IPS DF 4.7 (cell line): ENCODE measurements around the gene PACRG.
"Not testable (repeated sequence)": the region's sequence is repeated elsewhere in the genome, so short reads cannot be mapped to it uniquely, and the experiment has no call there.

ENCODE experiments used
- DNase-seq: peaks from one replicate; pipeline ENCODE4 v3.0.0-alpha.2; 2013; ENCODE audit warnings: low spot score; ENCODE audit errors: extremely low read depth

PACRG gene

DNA sequence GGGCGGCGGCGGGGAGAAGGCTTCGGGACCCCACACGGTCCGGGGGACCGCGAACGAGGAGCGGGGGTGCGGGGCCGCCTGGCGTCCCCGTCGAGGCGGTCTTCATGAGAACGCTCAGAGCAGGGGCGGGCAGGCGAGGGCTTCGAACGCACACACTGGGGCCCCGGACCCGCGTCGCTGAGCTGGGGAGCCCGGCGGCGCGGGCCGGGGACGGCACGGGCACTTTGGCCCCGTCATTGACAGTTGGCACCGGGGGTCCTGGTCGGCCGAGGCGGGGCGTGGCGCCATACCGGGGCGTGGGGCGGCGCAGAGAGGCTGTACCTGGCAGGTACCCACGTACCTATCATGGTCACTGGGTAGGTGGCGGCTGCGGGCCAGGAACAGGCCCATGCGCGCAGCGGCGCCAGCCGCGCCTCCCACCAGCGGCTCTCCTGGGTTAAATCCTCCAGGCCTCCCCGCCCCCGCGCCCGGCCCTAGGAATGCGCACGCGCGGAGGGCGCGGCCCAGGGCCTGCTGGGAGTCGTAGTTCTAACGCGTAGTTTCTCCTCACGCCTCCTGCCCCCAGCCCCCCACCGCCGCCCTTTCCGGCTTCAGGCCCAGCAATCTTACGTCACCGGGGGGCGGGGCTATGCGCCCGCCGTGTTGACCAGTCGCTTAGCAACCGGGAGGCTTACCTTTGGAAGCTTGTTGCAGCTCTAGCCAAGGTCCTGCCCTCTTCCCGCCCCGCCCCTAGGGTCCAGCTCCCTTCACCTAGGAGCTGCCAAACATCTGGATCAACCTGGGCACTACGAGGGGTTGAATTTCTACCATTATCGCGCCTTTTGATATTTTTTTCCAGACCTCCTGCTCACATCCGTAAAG, at the start of gene PACRG, which contains the start of gene PRKN:
TSS of gene PACRG (plus strand) at position 653 of the 861 bp plus-strand sequence.
TSS of gene PRKN (minus strand) at position 445 of the 861 bp plus-strand sequence.
- peak; percentile 96 for DNase-seq

DNA sequence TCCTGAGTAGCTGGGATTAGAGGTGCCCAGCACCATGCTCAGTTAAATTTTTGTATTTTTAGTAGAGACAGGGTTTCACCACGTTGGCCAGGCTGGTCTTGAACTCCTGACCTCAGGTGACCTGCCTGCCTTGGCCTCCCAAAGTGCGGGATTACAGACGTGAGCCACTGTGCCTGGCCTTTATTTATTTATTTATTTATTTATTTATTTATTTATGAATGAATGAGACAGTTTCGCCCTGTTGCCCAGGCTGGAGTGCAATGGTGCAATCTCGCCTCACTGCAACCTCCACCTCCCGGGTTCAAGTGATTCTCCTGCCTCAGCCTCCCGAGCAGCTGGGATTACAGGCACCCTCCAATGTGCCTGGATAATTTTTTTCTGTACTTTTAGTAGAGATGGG, 48.9 kb upstream of the PACRG start:
- DNase-seq = not testable (repeated sequence)

DNA sequence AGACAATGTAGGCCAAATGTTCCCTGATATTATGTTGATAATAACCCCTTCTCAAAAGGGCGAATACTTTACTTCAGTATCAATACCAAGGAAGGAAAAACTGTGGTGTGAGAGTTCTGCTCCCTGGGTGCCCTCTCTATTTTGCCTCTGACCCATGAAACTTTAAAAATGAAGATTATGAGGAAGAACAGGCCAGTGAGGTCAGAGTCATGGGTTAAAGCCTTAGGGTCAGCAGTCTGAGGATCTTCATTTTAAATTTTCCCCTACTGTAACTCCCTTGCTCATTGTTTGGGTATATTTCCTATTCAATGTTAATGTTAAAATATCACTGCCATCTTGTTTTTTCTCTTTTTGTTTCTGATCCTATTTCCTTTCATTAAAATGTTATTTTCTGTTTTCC, 48.1 kb upstream of the PACRG start:
- DNase-seq = no peak

DNA sequence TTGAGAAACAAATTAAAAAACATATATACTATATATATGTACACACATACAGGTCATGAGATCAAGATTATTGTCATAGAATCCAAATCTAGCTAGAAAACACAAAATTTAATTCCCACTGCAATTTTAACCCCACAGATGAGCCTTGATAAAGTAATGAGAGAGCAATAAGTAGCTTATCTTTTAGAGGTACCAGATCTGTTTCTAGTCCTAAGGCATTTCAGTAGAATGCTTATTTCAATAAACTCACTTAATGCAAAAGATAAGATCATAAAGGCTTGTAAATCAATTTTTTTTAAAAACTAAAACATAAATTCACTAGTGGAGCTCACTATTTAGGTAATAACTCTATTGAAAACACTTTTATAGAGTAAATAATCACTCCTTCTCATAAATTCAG, 47.4 kb upstream of the PACRG start:
- DNase-seq = no peak

DNA sequence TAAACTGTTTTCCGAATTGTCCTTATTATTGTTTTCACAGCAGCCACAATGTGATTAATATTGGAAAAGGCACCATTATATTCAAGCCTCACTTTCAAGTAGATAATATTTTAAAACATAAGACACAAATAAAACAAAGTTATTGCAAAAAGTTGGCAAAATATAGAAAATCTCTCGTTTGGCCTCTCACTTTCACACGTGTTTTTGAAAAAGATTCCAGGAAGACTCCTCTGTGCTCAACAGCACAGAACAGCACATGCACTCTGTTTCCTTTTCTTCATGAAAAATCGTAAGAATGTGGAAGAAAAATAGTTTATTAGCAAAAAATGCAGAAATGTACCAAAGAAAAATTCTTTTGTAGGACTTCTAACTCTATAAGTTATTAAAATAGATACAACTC, 46.9 kb upstream of the PACRG start:
- no peak for DNase-seq

DNA sequence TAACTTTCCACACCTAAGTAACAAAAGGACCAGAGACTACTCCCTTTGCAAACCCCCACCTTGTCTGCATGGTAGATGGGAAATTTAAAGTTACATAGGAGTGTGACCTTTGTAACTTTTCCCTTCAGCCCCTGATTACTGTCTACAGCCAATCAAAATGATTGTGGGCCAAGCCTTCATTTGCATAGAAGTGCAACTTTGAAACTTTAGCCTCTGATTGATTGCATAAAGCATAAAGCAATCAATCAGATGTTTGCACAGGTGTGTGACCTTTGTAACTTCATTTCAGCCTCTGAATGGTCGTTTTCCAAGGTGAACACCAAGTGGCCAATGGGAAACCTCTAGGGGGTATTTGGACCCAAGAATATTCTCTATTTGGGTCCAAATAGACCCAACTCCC, 46.3 kb upstream of the PACRG start:
- no peak for DNase-seq

DNA sequence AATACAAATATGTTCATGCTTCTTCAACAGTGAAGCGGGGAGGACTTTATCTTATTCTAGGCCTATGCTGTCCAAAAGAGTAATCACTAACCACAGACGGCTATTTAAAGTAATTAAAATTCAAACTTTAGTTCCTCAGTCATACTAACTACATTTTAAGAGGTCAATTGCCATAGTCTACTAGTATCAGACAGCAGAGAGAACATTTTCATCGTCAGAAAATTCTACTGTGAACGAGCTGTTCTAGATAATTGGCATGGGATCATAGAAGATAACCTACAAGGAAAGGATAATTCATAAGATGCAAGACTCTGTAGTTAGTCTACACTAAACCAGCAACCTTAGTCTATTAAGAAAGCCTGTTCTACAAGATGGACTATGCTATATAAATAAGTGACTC, 44.6 kb upstream of the PACRG start:
- DNase-seq = no peak

DNA sequence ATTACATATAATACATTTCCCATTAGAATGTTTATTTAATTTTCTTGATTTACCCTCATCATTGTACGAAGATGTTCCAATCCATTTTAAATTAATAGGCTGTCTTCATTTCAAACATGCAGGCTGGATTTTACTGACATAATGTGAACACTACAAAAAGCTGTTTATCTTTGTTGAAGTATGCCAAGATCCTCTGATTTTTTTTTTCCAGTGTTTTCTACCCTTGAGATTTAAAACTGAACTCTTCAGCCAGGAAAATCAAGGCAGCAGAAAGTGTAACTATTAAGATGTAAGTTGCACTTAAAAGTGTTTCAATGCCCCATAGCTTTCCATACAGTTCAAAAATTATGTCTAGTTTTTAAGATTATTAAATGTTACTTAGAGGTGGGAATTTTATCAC, 43.7 kb upstream of the PACRG start:
- no peak for DNase-seq

DNA sequence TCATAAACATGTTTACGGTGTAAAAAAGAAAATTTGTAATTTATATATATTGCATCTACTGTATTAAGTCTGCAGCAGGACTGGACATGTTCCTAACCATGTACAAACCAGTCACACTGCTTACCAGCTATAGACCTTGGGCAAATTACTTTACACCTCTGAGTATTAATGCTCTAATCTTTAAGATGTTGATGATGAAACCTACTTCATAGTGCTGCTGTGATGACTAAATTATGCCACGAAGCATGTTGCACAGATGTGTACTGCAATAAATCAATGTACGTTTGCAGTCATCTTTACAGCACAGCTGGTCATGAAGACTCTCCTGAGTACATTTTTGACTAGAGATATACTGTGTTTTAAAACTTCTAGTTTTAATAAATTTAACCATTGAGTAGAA, 42.8 kb upstream of the PACRG start:
- DNase-seq = no peak

DNA sequence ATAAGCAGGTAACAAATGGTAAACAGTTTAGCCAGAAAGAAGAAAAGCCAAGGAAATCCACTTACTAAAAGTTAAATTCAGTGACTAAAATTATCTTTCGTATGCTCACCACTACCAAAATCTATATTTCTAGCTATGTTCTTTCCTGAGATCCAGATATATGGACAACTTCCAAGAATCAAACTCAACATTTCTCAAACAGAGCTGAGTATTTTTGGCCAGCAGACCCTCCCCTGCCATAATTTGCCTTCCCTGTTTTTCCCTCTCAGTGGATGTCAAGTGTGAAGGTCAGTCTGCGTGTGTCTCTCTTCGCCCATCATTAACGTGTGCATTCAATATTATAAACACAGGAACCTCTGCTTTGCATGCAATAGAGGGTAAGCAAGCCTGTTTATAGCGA, 42.2 kb upstream of the PACRG start:
- no peak for DNase-seq

DNA sequence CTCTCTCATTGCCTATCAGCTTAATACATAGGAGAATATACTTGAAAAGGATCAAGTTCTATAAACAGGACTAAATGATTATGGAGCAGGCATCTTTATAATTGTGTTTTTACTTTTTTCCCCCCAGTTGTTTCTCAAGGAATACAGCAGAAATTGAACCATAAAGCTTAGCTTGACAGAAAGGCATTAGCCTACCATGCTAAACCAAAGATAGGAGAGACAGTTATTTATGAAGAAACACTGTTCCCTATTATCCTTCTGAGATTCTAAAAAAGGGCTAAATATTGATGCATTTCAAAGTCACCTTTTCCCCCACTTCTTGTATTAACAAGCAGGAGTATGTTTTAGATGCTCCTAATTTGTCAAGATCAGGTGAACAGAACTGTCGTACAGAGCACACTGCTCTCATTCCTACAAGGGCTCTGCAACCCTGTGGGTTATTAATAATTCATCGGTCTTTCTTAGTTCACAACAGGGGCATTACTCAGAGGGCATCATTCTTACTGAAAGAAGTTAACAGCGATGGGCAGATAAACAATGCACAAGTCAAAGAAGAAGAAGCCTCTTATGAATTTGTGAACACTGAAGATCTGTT, 38.9 kb upstream of the PACRG start:
- no peak for DNase-seq

DNA sequence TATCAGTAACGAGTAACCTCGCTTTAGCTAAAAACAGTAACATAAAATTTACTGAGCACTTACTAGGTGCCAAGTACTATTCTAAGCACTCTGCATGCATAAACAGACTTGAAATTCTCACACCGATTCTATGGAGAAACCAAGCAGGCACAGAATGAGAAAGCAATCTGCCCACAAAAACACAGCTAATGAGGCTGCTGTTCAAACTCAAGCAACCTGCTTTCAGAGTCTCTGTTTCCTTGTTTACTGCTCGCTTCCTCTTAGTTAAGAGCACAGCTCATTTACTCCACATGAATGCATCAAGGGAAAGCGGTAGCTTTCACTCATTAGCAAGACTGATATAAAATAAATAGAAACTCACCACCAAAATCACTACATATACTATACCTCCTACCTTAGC, 37.6 kb upstream of the PACRG start:
- no peak for DNase-seq

DNA sequence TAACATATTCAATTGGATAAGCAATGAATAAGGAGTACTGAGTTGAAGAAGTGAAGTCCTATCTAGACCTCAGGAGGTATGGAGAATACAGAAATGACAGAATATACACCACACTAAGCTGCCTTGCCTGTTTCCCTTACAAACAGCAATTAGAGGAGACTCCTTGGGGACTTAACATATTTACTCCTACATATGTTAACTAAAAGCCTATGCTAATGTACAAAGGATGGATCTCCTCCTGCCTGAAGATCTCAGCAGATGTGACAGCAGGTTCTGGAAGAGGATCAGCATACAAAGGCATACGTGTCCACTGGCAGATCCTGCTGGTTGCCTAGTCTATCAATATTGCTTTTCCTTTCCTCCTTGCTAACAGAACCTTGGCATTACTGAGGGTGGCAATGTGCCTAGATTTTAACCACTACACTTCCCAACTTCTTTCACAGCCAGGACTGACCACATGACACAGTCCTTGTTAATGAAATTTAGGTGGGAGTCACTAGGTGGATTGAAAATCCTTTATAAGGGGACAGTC, 29.8 kb upstream of the PACRG start:
- DNase-seq = no peak

DNA sequence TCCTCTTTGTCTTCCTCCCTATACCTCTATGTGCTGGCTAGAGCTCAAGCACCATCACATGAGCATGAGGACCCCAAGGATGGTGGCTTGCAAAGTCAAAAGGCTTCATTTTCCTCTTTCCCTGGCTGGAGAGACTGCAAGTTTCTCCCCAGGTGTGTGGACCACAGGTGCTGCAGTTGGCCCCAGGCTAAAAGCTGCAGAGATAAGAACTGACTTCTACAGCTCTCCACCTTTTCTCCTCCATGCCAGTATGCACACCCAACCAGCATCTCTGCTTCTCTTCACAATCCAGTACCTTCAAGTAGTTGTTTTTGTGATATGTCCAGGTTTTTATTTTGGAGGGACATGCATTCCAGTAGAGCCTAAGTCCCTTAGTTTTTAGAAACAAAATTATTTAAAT, 29.3 kb upstream of the PACRG start:
- no peak for DNase-seq

DNA sequence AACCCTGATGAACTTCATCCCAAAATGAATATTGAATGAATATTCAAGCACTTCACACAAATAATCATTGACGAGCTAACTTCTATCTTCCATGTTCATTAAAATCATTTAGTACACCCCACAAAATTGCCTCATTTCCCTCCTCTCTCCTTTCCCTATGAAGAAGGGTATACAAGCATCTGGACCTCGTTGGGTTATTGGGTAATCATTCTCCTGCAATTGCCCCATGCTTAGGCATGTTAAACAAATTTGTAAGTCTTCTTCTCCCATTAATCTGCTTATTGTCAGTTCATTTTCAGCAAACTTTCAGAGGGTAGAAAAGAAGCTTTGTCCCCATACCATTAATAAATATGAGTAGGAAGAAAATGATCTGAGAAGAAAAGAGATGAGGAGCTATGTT, 27.8 kb upstream of the PACRG start:
- no peak for DNase-seq

DNA sequence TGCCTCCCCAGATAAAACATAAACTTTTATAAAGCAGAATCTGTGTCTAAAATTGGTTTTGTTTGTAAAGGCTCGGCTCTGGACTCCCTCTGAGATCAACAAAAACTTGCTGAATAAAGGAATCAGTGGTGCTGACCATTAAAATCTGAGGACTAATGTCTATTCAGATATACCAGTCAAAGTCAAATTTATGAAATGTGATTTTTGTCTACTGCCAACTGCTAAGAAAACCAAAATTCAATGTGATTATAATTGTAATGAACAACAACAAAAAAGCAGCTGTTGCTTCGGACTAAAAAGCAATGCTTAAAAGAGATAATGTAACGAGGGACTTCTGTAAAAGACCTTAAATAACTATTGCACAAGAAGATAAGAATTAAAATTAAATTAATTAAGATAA, 26.8 kb upstream of the PACRG start:
- no peak for DNase-seq

DNA sequence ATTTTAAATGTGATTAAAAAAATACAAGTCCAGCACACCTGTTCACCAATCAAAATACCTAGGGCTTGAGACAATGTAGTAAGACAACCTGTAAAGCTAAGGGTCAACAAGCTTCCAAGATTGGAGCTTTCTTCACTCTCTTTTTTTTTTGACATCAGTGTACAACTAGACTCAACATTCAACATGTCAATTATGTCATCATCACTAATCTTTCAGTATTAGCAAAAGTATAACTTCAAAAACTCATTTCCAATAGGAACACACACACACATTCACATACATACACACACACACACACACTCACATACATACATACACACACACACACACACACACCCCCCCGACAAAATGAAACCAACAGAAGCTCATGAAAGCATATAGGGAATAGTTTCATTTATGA, 26.2 kb upstream of the PACRG start:
- DNase-seq = no peak

DNA sequence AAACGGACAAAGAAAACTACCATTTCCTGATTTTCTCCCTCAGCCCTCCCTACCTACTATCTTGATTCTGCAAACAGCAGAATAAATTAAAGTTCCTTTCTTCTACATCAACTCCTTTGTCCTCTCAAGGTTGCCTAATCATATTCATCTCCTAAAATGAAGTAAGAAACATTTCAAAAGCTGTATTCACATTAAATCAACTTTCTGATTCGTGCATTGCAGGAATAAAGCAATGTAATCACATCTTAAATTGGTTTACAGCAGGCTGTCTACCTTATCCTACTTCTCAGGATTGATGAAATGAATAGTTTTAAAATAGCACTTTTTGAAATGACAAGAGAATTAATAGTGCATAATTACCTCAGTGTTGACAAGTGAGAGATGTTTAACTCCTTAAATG, 25.3 kb upstream of the PACRG start:
- DNase-seq = no peak

DNA sequence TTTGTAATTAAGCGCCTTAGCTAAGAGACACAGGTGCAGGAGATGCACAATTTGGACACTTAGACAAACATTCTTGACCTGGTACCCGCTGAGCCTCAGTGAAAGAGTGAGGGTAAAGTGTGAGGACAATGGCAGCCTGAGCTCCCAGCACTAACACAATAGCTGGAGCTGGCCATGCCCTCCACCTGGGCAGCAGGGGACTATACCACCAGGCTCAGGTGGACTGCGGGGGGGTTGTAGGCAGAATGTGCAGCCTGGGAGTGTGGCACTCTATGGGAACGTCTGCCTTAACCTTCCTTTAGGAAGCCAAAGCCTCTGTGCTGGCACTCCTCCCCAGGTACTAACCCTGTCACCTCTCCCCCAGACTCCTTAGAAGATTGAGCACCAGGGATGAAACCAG, 23.8 kb upstream of the PACRG start:
- DNase-seq = no peak

DNA sequence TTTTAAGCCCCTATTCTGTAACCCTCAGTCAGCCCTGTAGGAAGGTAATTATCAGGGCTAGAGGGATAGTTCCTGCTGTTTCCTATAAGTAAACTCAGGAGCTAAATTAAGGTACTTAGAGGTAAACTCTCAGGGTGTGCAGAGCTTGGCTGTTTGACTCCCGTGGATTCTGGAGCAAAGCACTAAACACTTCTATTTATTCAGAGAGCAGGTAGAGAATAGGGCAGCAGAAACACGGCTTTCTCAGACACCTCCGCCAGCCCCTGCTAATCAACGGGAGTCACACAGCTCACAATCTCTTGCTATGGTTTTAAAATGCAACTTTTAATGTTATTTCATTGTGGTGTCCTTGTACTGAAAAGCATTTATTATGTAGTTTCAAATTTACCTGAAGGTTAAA, 22.0 kb upstream of the PACRG start:
- DNase-seq = no peak

DNA sequence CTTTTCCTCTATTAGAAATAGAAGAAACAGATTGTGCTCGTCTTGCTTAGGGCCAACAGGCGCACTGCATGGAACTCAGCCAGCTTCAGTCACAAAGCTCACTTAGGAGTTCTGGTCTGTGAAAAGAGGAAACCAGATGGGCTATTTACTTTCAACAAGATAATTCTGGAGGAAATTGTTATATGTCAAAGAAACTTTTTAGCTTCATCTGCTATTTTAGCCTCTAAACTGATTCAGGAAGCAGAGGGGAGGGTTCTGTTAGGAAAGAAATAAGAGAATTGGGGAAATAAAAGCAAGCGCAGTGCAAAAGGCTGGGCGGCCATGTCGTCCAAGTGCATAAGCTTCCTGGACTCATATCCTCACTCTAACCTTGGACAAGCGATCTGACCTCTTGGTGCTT, 21.5 kb upstream of the PACRG start:
- no peak for DNase-seq

DNA sequence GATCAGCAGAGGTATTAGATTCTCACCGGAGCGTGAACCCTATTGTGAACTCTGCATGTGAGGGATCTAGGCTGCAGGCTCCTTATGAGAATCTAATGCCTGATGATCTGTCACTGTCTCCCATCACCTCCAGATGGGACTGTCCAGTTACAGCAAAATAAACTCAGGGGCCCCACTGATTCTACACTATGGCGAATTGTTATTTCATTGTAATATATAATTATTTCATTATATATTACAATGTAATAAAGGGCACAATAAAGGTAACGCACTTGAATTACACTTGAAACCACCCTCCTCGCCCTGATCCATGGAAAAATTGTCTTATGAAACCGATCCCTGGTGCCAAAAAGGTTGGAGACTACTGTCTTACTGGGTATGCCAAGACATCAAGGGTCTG, 18.8 kb upstream of the PACRG start:
- no peak for DNase-seq

DNA sequence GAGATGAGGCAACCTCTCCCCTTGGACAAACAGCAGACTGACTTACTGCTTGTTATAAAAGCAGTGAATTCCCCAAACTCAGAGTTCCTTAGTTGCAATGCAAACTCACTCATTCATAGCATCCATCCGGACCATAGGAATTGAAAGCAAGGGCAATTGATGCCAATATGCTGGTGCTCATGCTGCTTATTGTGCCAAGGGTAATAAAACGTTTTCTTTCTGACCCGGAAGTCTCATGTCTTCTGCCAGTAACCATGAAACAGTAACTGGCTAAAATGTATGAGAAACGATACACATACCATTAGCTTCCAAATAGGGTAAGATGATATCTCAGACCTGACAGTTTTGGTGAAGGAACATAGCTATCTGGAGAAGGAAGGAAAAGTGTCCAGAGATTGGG, 18.3 kb upstream of the PACRG start:
- DNase-seq = no peak
